Nephron progenitor cell (in vitro differentiated cells): ENCODE data around the gene TOB1.
A peak's percentile ranks its signal among the peaks of the same experiment; 100 is the strongest.

ENCODE experiments used
- DNase-seq: peaks from one replicate; pipeline ENCODE4 v3.0.0; 2021
- H3K27ac Mint-ChIP-seq: 2 replicates; pipeline ENCODE4 v1.8.0; 2021; ENCODE audit warnings: mild to moderate bottlenecking, moderate library complexity, mixed read lengths
- H3K27me3 Mint-ChIP-seq: 2 replicates; pipeline ENCODE4 v1.8.0; 2021; ENCODE audit warnings: mild to moderate bottlenecking, low read depth, mixed read lengths; ENCODE audit not compliant: poor library complexity
- H3K36me3 Mint-ChIP-seq: 2 replicates; pipeline ENCODE4 v1.8.0; 2021; ENCODE audit warnings: low read depth, mixed read lengths
- H3K4me1 Mint-ChIP-seq: 2 replicates; pipeline ENCODE4 v1.8.0; 2021; ENCODE audit warnings: mixed read lengths
- H3K4me3 Mint-ChIP-seq: 2 replicates; pipeline ENCODE4 v1.8.0; 2021; ENCODE audit warnings: mild to moderate bottlenecking, moderate library complexity, mixed read lengths
- H3K9me3 Mint-ChIP-seq: 2 replicates; pipeline ENCODE4 v1.8.0; 2021; ENCODE audit warnings: mild to moderate bottlenecking, moderate library complexity, mixed read lengths
- TF ChIP-seq, protein P1 (sequence below): fragments of 200-600 bp; sonication (generic); IDR thresholded peaks from 2 replicates; pipeline ENCODE4 v1.5.0; 2021; ENCODE audit warnings: antibody characterized with exemption

The TOB1 gene

GRCh38 chr17:50843150-50843905, 22.8 kb downstream of the TOB1 start:
- Mint-ChIP-seq H3K4me3 (no peak overlapping the region), H3K4me1 (peaks cover 41% of the 10 kb centered on the region), H3K9me3 (no peaks in the 10 kb centered on the region), H3K27ac (no peak overlapping the region), H3K27me3 (peaks cover 4% of the 10 kb centered on the region), H3K36me3 (no peaks in the 10 kb centered on the region)
- no peak for DNase-seq
- TF ChIP-seq, protein P1, sequence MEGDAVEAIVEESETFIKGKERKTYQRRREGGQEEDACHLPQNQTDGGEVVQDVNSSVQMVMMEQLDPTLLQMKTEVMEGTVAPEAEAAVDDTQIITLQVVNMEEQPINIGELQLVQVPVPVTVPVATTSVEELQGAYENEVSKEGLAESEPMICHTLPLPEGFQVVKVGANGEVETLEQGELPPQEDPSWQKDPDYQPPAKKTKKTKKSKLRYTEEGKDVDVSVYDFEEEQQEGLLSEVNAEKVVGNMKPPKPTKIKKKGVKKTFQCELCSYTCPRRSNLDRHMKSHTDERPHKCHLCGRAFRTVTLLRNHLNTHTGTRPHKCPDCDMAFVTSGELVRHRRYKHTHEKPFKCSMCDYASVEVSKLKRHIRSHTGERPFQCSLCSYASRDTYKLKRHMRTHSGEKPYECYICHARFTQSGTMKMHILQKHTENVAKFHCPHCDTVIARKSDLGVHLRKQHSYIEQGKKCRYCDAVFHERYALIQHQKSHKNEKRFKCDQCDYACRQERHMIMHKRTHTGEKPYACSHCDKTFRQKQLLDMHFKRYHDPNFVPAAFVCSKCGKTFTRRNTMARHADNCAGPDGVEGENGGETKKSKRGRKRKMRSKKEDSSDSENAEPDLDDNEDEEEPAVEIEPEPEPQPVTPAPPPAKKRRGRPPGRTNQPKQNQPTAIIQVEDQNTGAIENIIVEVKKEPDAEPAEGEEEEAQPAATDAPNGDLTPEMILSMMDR = no peak

DNA sequence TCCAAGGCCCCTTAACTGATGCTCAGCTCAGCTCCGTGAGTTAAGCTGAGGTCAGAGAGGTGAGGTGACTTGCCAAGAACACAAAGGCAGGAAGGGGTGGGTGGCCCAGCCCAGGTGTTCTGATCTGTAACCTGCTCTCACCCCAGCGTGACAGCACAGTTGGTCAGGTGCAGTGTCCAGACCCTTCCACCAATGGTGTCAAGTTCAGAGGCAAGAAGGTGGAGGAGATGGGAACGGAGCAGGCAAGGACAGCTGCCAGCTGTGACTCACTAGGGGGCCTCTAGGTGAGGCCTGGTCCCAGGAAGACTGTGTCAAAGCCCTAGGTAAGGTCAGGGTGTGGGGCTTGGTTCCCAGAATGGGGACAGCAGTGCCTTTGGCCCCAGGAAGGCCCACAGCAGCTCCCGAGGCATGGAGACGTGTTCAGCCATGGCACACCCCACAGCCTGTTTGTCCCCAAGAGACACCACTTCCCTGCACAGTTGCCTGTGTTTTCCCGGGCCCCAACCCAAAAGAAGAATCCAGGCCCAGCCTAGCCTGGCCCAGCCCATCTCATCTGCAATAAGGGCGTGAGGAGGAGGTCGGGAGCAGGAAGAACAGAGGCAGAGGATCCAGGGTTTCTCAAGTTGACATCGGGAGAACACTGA, 23.5 kb downstream of the TOB1 start:
- Mint-ChIP-seq H3K27me3 (peaks cover 4% of the 10 kb centered on the region), H3K4me1 (peaks cover 46% of the 10 kb centered on the region), H3K36me3 (no peaks in the 10 kb centered on the region), H3K4me3 (no peak overlapping the region), H3K9me3 (no peaks in the 10 kb centered on the region), H3K27ac (no peak overlapping the region)
- TF ChIP-seq, protein P1 = no peak
- DNase-seq = no peak

GRCh38 chr17:50841949-50842354, 24.2 kb downstream of the TOB1 start:
- H3K4me1 Mint-ChIP-seq = peaks cover 46% of the 10 kb centered on the region
- peaks cover under 1% of the 10 kb centered on the region for H3K27me3 Mint-ChIP-seq
- H3K4me3 Mint-ChIP-seq = no peak overlapping the region
- H3K27ac Mint-ChIP-seq = no peak overlapping the region
- TF ChIP-seq, protein P1 = peak; percentile 71
- no peaks in the 10 kb centered on the region for H3K36me3 Mint-ChIP-seq
- peak; percentile 83 for DNase-seq
- H3K9me3 Mint-ChIP-seq = no peaks in the 10 kb centered on the region

DNA sequence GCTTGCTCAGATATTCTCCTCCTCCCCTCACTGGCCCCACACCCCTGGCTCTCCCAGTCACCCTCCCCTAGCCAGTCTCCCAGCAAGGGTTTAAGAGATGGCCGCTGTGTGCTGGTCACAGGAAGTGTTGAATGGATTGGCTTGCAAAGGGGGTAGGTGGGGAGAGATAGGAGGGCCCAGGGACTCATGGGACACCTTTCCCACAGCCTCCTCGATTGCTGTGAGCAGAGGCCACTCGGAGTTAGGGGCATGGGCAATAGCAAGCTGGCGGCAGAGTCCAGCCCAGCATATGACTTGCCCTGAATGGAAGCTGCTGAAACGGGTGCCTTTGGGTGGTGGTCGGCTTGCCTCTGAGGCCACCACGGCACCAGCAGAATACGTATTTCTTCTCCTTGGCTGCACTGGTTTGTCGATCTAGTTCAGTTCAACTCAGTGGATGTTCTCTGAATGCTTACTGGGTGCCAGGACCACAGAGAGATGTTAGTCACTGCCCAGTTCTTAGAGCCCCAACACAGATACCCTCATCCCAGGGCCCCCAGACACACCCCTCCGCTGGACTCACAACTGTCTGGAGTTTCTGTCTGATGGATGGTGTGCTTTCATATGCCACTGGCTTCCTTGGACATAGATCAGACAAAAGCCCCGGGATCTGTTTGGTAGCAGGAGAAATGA, 24.7 kb downstream of the TOB1 start:
- TF ChIP-seq, protein P1 = no peak
- no peak for DNase-seq
- Mint-ChIP-seq H3K9me3 (no peaks in the 10 kb centered on the region), H3K4me1 (peaks cover 46% of the 10 kb centered on the region), H3K4me3 (no peak overlapping the region), H3K27me3 (no peaks in the 10 kb centered on the region), H3K27ac (no peak overlapping the region), H3K36me3 (no peaks in the 10 kb centered on the region)

DNA sequence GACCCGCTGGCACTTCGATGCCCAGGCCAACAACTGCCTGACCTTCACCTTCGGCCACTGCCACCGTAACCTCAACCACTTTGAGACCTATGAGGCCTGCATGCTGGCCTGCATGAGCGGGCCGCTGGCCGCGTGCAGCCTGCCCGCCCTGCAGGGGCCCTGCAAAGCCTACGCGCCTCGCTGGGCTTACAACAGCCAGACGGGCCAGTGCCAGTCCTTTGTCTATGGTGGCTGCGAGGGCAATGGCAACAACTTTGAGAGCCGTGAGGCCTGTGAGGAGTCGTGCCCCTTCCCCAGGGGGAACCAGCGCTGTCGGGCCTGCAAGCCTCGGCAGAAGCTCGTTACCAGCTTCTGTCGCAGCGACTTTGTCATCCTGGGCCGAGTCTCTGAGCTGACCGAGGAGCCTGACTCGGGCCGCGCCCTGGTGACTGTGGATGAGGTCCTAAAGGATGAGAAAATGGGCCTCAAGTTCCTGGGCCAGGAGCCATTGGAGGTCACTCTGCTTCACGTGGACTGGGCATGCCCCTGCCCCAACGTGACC, 25.8 kb downstream of the TOB1 start:
- H3K9me3 Mint-ChIP-seq = no peaks in the 10 kb centered on the region
- no peak overlapping the region for H3K27ac Mint-ChIP-seq
- no peaks in the 10 kb centered on the region for H3K36me3 Mint-ChIP-seq
- DNase-seq = no peak
- H3K27me3 Mint-ChIP-seq = peaks cover 4% of the 10 kb centered on the region
- peaks cover 41% of the 10 kb centered on the region for H3K4me1 Mint-ChIP-seq
- H3K4me3 Mint-ChIP-seq = no peak overlapping the region
- TF ChIP-seq, protein P1 = no peak
